ENCODE measurements around the gene PGAP6. TPM values are rescaled to one million over a fixed set of nuclear protein-coding genes. Genes with fewer than 3 reads are reported as not detected.

The PGAP6 gene
- total and polyA plus RNA-seq, 2 of the 13 experiments (the other 11 are each of a cell fraction or from before 2014, with no cell fraction given), result 52.7 to 136 TPM

DNA sequence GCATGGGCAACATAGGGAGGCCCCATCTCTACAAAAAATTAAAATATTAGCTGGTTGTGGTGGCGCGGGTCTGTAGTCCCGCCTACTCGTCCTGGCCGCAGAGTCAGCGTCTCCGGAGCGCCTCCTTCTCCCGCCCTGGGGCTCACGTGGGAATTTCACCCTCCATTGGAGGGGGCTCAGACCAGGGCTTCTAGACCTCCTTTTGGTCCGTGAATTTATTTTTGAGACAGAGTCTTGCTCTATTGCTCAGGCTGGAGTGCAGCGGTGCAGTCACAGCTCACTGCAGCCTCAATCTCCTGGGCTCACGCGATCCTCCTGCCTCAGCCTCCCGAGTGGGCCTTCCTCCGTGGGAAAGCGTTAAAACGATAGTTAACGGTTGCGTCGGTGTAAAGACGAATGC is 14.8 kb upstream of the PGAP6 start (continued):
- TF ChIP-seq MIER2 (CRISPR knock-in tag; IDR thresholded peaks at IDR 0.05) (no peak), BRD4 (CRISPR knock-in tag; IDR thresholded peaks at IDR 0.05) (no peak), SIX4 (CRISPR knock-in tag; IDR thresholded peaks at IDR 0.05) (no peak), SP4 (CRISPR knock-in tag; IDR thresholded peaks at IDR 0.05) (no peak), ZFP1 (CRISPR knock-in tag; IDR thresholded peaks at IDR 0.05) (no peak), ZFAT (CRISPR knock-in tag; conservative IDR thresholded peaks at IDR 0.05) (no peak), KDM4B (CRISPR knock-in tag; IDR thresholded peaks at IDR 0.05) (no peak), HDAC1 (CRISPR knock-in tag; IDR thresholded peaks at IDR 0.05) (0 out of 2 replicates have a peak, but pooled peaks have one; percentile 46), ZNF446 (CRISPR knock-in tag; IDR thresholded peaks at IDR 0.05) (no peak), GTF2F1 (IDR thresholded peaks at IDR 0.05; ENCODE audit: low read length) (no peak), DMAP1 (CRISPR knock-in tag; IDR thresholded peaks at IDR 0.05) (peak; percentile 46; the same call in 1 of the 2 replicates), SP140L (CRISPR knock-in tag; IDR thresholded peaks at IDR 0.05; ENCODE audit: borderline replicate concordance) (no peak), GFI1 (CRISPR knock-in tag; IDR thresholded peaks at IDR 0.05; ENCODE audit: borderline replicate concordance) (no peak), NBN (conservative IDR thresholded peaks at IDR 0.05) (no peak), MYC (CRISPR knock-in tag; IDR thresholded peaks at IDR 0.05; ENCODE audit: borderline replicate concordance) (0 out of 2 replicates have a peak, but pooled peaks have one; percentile 41), ZNF430 (CRISPR knock-in tag; IDR thresholded peaks at IDR 0.05) (0 out of 2 replicates have a peak, but pooled peaks have one; percentile 41), ZBTB38 (CRISPR knock-in tag; IDR thresholded peaks at IDR 0.05) (no peak), ZSCAN9 (CRISPR knock-in tag; IDR thresholded peaks at IDR 0.05; ENCODE audit: borderline replicate concordance) (0 out of 2 replicates have a peak, but pooled peaks have one; percentile 34)
- TF ChIP-seq, protein P1, sequence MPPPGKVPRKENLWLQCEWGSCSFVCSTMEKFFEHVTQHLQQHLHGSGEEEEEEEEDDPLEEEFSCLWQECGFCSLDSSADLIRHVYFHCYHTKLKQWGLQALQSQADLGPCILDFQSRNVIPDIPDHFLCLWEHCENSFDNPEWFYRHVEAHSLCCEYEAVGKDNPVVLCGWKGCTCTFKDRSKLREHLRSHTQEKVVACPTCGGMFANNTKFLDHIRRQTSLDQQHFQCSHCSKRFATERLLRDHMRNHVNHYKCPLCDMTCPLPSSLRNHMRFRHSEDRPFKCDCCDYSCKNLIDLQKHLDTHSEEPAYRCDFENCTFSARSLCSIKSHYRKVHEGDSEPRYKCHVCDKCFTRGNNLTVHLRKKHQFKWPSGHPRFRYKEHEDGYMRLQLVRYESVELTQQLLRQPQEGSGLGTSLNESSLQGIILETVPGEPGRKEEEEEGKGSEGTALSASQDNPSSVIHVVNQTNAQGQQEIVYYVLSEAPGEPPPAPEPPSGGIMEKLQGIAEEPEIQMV (CRISPR knock-in tag; IDR thresholded peaks at IDR 0.05; ENCODE audit: low read depth), result peak; percentile 47; the same call in 1 of the 2 replicates
- TF ChIP-seq, protein P2, sequence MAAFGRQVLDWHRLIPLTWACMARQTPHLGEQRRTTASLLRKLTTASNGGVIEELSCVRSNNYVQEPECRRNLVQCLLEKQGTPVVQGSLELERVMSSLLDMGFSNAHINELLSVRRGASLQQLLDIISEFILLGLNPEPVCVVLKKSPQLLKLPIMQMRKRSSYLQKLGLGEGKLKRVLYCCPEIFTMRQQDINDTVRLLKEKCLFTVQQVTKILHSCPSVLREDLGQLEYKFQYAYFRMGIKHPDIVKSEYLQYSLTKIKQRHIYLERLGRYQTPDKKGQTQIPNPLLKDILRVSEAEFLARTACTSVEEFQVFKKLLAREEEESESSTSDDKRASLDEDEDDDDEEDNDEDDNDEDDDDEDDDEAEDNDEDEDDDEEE (CRISPR knock-in tag; IDR thresholded peaks at IDR 0.05), result no peak
- TF ChIP-seq, protein P3, sequence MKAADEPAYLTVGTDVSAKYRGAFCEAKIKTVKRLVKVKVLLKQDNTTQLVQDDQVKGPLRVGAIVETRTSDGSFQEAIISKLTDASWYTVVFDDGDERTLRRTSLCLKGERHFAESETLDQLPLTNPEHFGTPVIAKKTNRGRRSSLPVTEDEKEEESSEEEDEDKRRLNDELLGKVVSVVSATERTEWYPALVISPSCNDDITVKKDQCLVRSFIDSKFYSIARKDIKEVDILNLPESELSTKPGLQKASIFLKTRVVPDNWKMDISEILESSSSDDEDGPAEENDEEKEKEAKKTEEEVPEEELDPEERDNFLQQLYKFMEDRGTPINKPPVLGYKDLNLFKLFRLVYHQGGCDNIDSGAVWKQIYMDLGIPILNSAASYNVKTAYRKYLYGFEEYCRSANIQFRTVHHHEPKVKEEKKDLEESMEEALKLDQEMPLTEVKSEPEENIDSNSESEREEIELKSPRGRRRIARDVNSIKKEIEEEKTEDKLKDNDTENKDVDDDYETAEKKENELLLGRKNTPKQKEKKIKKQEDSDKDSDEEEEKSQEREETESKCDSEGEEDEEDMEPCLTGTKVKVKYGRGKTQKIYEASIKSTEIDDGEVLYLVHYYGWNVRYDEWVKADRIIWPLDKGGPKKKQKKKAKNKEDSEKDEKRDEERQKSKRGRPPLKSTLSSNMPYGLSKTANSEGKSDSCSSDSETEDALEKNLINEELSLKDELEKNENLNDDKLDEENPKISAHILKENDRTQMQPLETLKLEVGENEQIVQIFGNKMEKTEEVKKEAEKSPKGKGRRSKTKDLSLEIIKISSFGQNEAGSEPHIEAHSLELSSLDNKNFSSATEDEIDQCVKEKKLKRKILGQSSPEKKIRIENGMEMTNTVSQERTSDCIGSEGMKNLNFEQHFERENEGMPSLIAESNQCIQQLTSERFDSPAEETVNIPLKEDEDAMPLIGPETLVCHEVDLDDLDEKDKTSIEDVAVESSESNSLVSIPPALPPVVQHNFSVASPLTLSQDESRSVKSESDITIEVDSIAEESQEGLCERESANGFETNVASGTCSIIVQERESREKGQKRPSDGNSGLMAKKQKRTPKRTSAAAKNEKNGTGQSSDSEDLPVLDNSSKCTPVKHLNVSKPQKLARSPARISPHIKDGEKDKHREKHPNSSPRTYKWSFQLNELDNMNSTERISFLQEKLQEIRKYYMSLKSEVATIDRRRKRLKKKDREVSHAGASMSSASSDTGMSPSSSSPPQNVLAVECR (CRISPR knock-in tag; IDR thresholded peaks at IDR 0.05; ENCODE audit: borderline replicate concordance), result no peak
- TF ChIP-seq, protein P4, sequence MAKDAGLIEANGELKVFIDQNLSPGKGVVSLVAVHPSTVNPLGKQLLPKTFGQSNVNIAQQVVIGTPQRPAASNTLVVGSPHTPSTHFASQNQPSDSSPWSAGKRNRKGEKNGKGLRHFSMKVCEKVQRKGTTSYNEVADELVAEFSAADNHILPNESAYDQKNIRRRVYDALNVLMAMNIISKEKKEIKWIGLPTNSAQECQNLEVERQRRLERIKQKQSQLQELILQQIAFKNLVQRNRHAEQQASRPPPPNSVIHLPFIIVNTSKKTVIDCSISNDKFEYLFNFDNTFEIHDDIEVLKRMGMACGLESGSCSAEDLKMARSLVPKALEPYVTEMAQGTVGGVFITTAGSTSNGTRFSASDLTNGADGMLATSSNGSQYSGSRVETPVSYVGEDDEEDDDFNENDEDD (CRISPR knock-in tag; IDR thresholded peaks at IDR 0.05; ENCODE audit: borderline replicate concordance), result peak; percentile 83; the same call in 1 of the 2 replicates
- TF ChIP-seq, protein P5, sequence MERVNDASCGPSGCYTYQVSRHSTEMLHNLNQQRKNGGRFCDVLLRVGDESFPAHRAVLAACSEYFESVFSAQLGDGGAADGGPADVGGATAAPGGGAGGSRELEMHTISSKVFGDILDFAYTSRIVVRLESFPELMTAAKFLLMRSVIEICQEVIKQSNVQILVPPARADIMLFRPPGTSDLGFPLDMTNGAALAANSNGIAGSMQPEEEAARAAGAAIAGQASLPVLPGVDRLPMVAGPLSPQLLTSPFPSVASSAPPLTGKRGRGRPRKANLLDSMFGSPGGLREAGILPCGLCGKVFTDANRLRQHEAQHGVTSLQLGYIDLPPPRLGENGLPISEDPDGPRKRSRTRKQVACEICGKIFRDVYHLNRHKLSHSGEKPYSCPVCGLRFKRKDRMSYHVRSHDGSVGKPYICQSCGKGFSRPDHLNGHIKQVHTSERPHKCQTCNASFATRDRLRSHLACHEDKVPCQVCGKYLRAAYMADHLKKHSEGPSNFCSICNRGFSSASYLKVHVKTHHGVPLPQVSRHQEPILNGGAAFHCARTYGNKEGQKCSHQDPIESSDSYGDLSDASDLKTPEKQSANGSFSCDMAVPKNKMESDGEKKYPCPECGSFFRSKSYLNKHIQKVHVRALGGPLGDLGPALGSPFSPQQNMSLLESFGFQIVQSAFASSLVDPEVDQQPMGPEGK (CRISPR knock-in tag; IDR thresholded peaks at IDR 0.05), result peak; percentile 85
